H9 (cell line): ENCODE data around the gene C15orf61. TPM values are rescaled to one million over a fixed set of nuclear protein-coding genes. Genes with fewer than 3 reads are reported as not detected.
A peak's percentile ranks its signal among the peaks of the same experiment; 100 is the strongest.

Experiments used
- DNase-seq: peaks from one replicate; pipeline ENCODE4 v3.0.0-alpha.2; 2017
- H2AFZ ChIP-seq: one replicate; pipeline ENCODE4 v1.6.1; 2013; ENCODE audit warnings: mild to moderate bottlenecking, low read length, control low read depth, moderate library complexity
- H2AK5ac ChIP-seq: 2 replicates; pipeline ENCODE4 v1.6.1; 2013; ENCODE audit warnings: low read length, control low read depth, mixed read lengths; ENCODE audit not compliant: insufficient read length
- H2BK120ac ChIP-seq: one replicate; pipeline ENCODE4 v1.6.1; 2013; ENCODE audit warnings: low read depth, mild to moderate bottlenecking, low read length, control low read depth, inconsistent platforms; ENCODE audit not compliant: poor library complexity, severe bottlenecking
- H2BK12ac ChIP-seq: 2 replicates; pipeline ENCODE4 v1.6.1; 2013; ENCODE audit warnings: low read length, control low read depth, mixed read lengths, low read depth; ENCODE audit not compliant: insufficient read length
- H2BK15ac ChIP-seq: 2 replicates; pipeline ENCODE4 v1.6.1; 2013; ENCODE audit warnings: low read depth, low read length, control low read depth
- H2BK20ac ChIP-seq: one replicate; pipeline ENCODE4 v1.6.1; 2013; ENCODE audit warnings: low read depth, mild to moderate bottlenecking, low read length, control low read depth, inconsistent platforms; ENCODE audit not compliant: poor library complexity, severe bottlenecking
- H2BK5ac ChIP-seq: 2 replicates; pipeline ENCODE4 v1.6.1; 2013; ENCODE audit warnings: low read length, control low read depth, mixed read lengths; ENCODE audit not compliant: insufficient read length
- H3K14ac ChIP-seq: 2 replicates; pipeline ENCODE4 v1.6.1; 2013; ENCODE audit warnings: low read length, control low read depth; ENCODE audit not compliant: insufficient read depth
- H3K18ac ChIP-seq: 2 replicates; pipeline ENCODE4 v1.6.1; 2013; ENCODE audit warnings: low read depth, mild to moderate bottlenecking, mixed read lengths, low read length, control low read depth; ENCODE audit not compliant: insufficient read length
- H3K23ac ChIP-seq: 2 replicates; pipeline ENCODE4 v1.6.1; 2013; ENCODE audit warnings: low read length, control low read depth, mixed read lengths, low read depth; ENCODE audit not compliant: insufficient read length
- H3K23me2 ChIP-seq: 2 replicates; pipeline ENCODE4 v1.6.1; 2013; ENCODE audit warnings: low read depth, mild to moderate bottlenecking, mixed read lengths, low read length, control low read depth; ENCODE audit not compliant: insufficient read length, poor library complexity, severe bottlenecking
- H3K27ac ChIP-seq: 2 replicates; pipeline ENCODE4 v1.5.1; 2013; ENCODE audit warnings: low read length, control low read depth, mixed read lengths, low read depth; ENCODE audit not compliant: insufficient read length
- H3K27me3 ChIP-seq: 2 replicates; pipeline ENCODE4 v1.6.1; 2013; ENCODE audit warnings: low read length, control low read depth, inconsistent platforms; ENCODE audit not compliant: insufficient read depth
- H3K4ac ChIP-seq: 2 replicates; pipeline ENCODE4 v1.6.1; 2013; ENCODE audit warnings: low read depth, mild to moderate bottlenecking, control low read depth, inconsistent platforms, low read length, moderate library complexity
- H3K4me1 ChIP-seq: 2 replicates; pipeline ENCODE4 v1.6.1; 2013; ENCODE audit warnings: low read length, control low read depth, inconsistent platforms; ENCODE audit not compliant: insufficient read depth
- H3K4me2 ChIP-seq: 2 replicates; pipeline ENCODE4 v1.6.1; 2013; ENCODE audit warnings: low read length, control low read depth, mixed read lengths; ENCODE audit not compliant: insufficient read length, insufficient read depth
- H3K56ac ChIP-seq: 2 replicates; pipeline ENCODE4 v1.6.1; 2013; ENCODE audit warnings: low read depth, mild to moderate bottlenecking, mixed read lengths, low read length, control low read depth; ENCODE audit not compliant: insufficient read length
- H3K79me1 ChIP-seq: 2 replicates; pipeline ENCODE4 v1.6.1; 2013; ENCODE audit warnings: low read depth, mild to moderate bottlenecking, moderate library complexity, low read length, control low read depth, inconsistent platforms; ENCODE audit not compliant: insufficient read depth, poor library complexity, severe bottlenecking
- H3K79me2 ChIP-seq: 2 replicates; pipeline ENCODE4 v1.6.1; 2013; ENCODE audit warnings: low read length, control low read depth, inconsistent platforms; ENCODE audit not compliant: insufficient read depth
- H3K9ac ChIP-seq: 2 replicates; pipeline ENCODE4 v1.6.1; 2013; ENCODE audit warnings: low read length, control low read depth, mixed read lengths; ENCODE audit not compliant: insufficient read length; ENCODE audit errors: extremely low read depth
- H3K9me3 ChIP-seq: one replicate; pipeline ENCODE4 v1.6.1; 2013; ENCODE audit warnings: low read depth, low read length, inconsistent platforms; ENCODE audit not compliant: control insufficient read depth
- H3T11ph ChIP-seq: one replicate; pipeline ENCODE4 v1.6.1; 2013; ENCODE audit warnings: mild to moderate bottlenecking, low read length, control low read depth, inconsistent platforms
- H4K20me1 ChIP-seq: one replicate; pipeline ENCODE4 v1.6.1; 2013; ENCODE audit not compliant: control insufficient read depth, insufficient read length, insufficient read depth
- H4K5ac ChIP-seq: 2 replicates; pipeline ENCODE4 v1.6.1; 2013; ENCODE audit warnings: low read depth, mild to moderate bottlenecking, mixed read lengths, low read length, control low read depth; ENCODE audit not compliant: insufficient read length
- H4K8ac ChIP-seq: replicated peaks from 2 replicates; pipeline ENCODE4 v1.6.1; 2013; ENCODE audit warnings: low read length, control low read depth, mixed read lengths, low read depth; ENCODE audit not compliant: insufficient read length
- H4K91ac ChIP-seq: 2 replicates; pipeline ENCODE4 v1.6.1; 2013; ENCODE audit warnings: low read depth, mild to moderate bottlenecking, moderate library complexity, mixed read lengths, low read length, control low read depth; ENCODE audit not compliant: insufficient read length
- H3K27ac Mint-ChIP-seq, 3 experiments: 2 replicates in 2 of 3; 3 replicates in 1 of 3; pipeline ENCODE4 v1.8.0; 2020 to 2021; ENCODE audit warnings: mixed read lengths in 3 of 3, mild to moderate bottlenecking in 1 of 3, moderate library complexity in 1 of 3
- H3K27me3 Mint-ChIP-seq: 2 replicates; pipeline ENCODE4 v1.8.0; 2021; ENCODE audit warnings: low read depth, mild to moderate bottlenecking, moderate library complexity, mixed read lengths
- H3K36me3 Mint-ChIP-seq, 3 experiments: 2 replicates in 2 of 3; 3 replicates in 1 of 3; pipeline ENCODE4 v1.8.0; 2020 to 2021; ENCODE audit warnings: low read depth in 3 of 3, mixed read lengths in 3 of 3; ENCODE audit not compliant: insufficient read depth in 1 of 3
- H3K4me1 Mint-ChIP-seq, 2 experiments: 2 replicates each; pipeline ENCODE4 v1.8.0; 2020; ENCODE audit warnings: mixed read lengths in 2 of 2
- H3K4me3 Mint-ChIP-seq, 2 experiments: 2 replicates in 1 of 2; 3 replicates in 1 of 2; pipeline ENCODE4 v1.8.0; 2020 to 2021; ENCODE audit warnings: mild to moderate bottlenecking in 2 of 2, mixed read lengths in 2 of 2, moderate library complexity in 1 of 2
- H3K9me3 Mint-ChIP-seq, 2 experiments: 2 replicates in 1 of 2; 3 replicates in 1 of 2; pipeline ENCODE4 v1.8.0; 2020; ENCODE audit warnings: mild to moderate bottlenecking in 2 of 2, mixed read lengths in 2 of 2, moderate library complexity in 1 of 2
- WGBS: extraction: QIAGEN DNeasy Blood & Tissue Kit; methylation state at CpG from one replicate; pipeline ENCODE4 v1.1.7; 2013; ENCODE audit warnings: missing lambda C conversion rate, low lambda C conversion rate, mixed read lengths; ENCODE audit not compliant: insufficient read length; ENCODE audit errors: extremely low coverage; 5-methylcytosine and 5-hydroxymethylcytosine counted together
- total RNA-seq: library from RNA; stranded (reverse); gene quantifications from 2 replicates; pipeline ENCODE4 v1.2.1, GENCODE V29; 2021
- TF ChIP-seq, protein P1 (sequence below): fragments of 200-600 bp; sonication (generic); conservative IDR thresholded peaks from 3 replicates; pipeline ENCODE4 v1.8.0; 2021; ENCODE audit warnings: antibody characterized with exemption, mild to moderate bottlenecking

C15orf61 gene
- total RNA-seq, 1 experiment from 2014 or later, result 2.6 TPM

DNA sequence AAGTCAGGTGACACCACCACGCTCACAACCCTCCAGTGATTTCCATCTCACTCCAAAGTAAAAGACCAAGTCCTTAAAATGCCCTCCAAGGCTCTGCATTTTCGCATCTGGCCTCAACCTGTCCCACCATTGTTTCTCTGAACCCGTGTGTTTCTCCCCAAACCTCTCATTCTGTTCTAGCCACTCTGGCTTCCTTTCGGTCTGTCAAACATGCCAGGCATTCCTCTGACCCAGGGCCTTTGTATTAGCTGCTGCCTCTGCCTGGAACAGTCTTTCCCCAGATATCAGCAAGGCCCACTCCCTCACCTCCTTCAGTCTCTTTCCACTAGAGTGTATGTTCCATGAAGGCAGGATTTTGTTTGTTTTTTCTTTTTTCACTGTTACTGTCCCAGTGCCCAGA lies 37.6 kb downstream of the C15orf61 start:
- H2BK120ac ChIP-seq, result no peak overlapping the region
- no peaks in the 10 kb centered on the region for H3K4me1 ChIP-seq
- H4K91ac ChIP-seq, result no peak overlapping the region
- no peaks in the 10 kb centered on the region for H3K27me3 ChIP-seq
- H3K4ac ChIP-seq, result no peak overlapping the region
- no peaks in the 10 kb centered on the region for H3K27me3 Mint-ChIP-seq
- H3K9me3 Mint-ChIP-seq, result peaks cover 2 to 3% of the 10 kb centered on the region in 2 experiments; a peak in 4 of 5 replicates
- H3K9me3 ChIP-seq, result no peaks in the 10 kb centered on the region
- no peaks in the 10 kb centered on the region for H3K79me1 ChIP-seq
- no peak overlapping the region for H2BK20ac ChIP-seq
- H2AFZ ChIP-seq, result no peak overlapping the region
- no peak overlapping the region for H2BK15ac ChIP-seq
- H3K79me2 ChIP-seq, result no peaks in the 10 kb centered on the region
- H2BK5ac ChIP-seq, result no peak overlapping the region
- no peak overlapping the region for H4K5ac ChIP-seq
- H3K14ac ChIP-seq, result no peak overlapping the region
- H3K23me2 ChIP-seq, result no peaks in the 10 kb centered on the region
- H4K8ac ChIP-seq, result no peak overlapping the region
- no peak overlapping the region for H3K27ac ChIP-seq
- DNase-seq, result peak; percentile 67
- H3K4me1 Mint-ChIP-seq, result peaks cover 15 to 16% of the 10 kb centered on the region in 2 experiments
- peaks cover 4 to 17% (median 17%) of the 10 kb centered on the region in 3 experiments; a peak in 6 of 7 replicates for H3K36me3 Mint-ChIP-seq
- H3K9ac ChIP-seq, result no peak overlapping the region
- H2BK12ac ChIP-seq, result no peak overlapping the region
- H3T11ph ChIP-seq, result no peak overlapping the region
- TF ChIP-seq, protein P1, sequence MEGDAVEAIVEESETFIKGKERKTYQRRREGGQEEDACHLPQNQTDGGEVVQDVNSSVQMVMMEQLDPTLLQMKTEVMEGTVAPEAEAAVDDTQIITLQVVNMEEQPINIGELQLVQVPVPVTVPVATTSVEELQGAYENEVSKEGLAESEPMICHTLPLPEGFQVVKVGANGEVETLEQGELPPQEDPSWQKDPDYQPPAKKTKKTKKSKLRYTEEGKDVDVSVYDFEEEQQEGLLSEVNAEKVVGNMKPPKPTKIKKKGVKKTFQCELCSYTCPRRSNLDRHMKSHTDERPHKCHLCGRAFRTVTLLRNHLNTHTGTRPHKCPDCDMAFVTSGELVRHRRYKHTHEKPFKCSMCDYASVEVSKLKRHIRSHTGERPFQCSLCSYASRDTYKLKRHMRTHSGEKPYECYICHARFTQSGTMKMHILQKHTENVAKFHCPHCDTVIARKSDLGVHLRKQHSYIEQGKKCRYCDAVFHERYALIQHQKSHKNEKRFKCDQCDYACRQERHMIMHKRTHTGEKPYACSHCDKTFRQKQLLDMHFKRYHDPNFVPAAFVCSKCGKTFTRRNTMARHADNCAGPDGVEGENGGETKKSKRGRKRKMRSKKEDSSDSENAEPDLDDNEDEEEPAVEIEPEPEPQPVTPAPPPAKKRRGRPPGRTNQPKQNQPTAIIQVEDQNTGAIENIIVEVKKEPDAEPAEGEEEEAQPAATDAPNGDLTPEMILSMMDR, result no peak
- no peaks in the 10 kb centered on the region for H4K20me1 ChIP-seq
- WGBS, result no CpG with 5 or more reads among the region's 4 CpGs
- H3K4me3 Mint-ChIP-seq, result no peak overlapping the region
- H2AK5ac ChIP-seq, result no peak overlapping the region
- peak overlapping the region; percentile 38 to 79 (median 65); a peak in 5 of 7 replicates for H3K27ac Mint-ChIP-seq
- H3K56ac ChIP-seq, result no peak overlapping the region
- H3K23ac ChIP-seq, result no peak overlapping the region
- no peak overlapping the region for H3K4me2 ChIP-seq
- no peak overlapping the region for H3K18ac ChIP-seq
